ENCODE measurements around the gene MAB21L3. TPM values are rescaled to one million over a fixed set of nuclear protein-coding genes. Genes with fewer than 3 reads are reported as not detected.

Gene MAB21L3
- total and polyA plus RNA-seq, 7 donors: under 0.01 to 2.3 (median 1.1) TPM; not detected in 2

DNA sequence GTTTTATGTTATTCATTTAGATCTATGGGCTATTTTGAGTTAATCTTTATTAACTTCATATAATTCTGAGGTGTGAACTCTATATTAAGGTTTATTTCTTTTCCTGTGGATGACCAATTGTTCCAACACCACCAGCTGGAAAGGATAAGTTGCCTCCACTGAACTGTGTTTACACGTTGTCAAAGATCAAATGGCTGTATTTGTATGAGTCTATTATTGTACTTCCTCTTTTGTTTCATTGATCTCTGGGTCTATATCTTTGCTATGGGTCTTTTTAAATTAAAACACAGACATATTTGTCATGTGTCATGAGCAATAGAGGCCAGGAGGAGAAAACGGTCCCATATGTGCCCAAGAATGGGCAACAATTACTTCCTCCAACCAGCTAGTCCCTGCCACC is 5.2 kb upstream of the MAB21L3 start:
- Histone ChIP-seq H3K4me1 (no peaks in the 10 kb centered on the region), H3K4me3 (no peak overlapping the region), H3K27ac (no peak overlapping the region), H3K9me3 (no peaks in the 10 kb centered on the region), H3K27me3 (no peaks in the 10 kb centered on the region), H3K36me3 (no peaks in the 10 kb centered on the region)
- intact Hi-C loops (cut with DNase I): no loop called here
- TF ChIP-seq POLR2AphosphoS5 (IDR thresholded peaks at IDR 0.05) (no peak), POLR2A (IDR thresholded peaks at IDR 0.05) (no peak), EP300 (IDR thresholded peaks at IDR 0.05) (no peak)
- TF ChIP-seq, protein P1, sequence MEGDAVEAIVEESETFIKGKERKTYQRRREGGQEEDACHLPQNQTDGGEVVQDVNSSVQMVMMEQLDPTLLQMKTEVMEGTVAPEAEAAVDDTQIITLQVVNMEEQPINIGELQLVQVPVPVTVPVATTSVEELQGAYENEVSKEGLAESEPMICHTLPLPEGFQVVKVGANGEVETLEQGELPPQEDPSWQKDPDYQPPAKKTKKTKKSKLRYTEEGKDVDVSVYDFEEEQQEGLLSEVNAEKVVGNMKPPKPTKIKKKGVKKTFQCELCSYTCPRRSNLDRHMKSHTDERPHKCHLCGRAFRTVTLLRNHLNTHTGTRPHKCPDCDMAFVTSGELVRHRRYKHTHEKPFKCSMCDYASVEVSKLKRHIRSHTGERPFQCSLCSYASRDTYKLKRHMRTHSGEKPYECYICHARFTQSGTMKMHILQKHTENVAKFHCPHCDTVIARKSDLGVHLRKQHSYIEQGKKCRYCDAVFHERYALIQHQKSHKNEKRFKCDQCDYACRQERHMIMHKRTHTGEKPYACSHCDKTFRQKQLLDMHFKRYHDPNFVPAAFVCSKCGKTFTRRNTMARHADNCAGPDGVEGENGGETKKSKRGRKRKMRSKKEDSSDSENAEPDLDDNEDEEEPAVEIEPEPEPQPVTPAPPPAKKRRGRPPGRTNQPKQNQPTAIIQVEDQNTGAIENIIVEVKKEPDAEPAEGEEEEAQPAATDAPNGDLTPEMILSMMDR (IDR thresholded peaks at IDR 0.05): no peak
- 9 to 29% methylated on average over 2 of the region's 2 CpGs for WGBS, 2 donors
- no peak for DNase-seq

DNA sequence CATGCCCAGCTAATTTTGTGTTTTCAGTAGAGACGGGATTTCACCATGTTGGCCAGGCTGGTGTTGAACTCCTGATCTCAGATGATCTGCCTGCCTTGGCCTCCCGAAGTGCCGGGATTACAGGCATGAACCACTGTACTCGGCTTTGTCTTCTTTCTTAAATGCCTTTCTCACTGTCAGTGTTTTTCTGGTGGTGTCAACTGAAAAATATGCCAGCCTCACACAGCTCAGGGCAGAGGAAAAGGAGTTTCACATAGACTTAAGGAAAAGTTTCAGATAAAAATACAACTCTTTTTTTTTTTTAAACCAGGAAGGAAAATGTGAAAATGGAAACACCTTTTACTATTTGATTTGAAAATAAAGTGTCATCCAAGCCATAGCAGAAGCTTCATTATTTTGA is 4.6 kb upstream of the MAB21L3 start:
- Histone ChIP-seq H3K36me3 (no peaks in the 10 kb centered on the region), H3K27ac (no peak overlapping the region), H3K4me1 (no peaks in the 10 kb centered on the region), H3K9me3 (no peaks in the 10 kb centered on the region), H3K27me3 (no peaks in the 10 kb centered on the region), H3K4me3 (no peak overlapping the region)
- 95 to 97% methylated on average over 4 of the region's 4 CpGs for WGBS, 2 donors
- TF ChIP-seq, protein P1 (IDR thresholded peaks at IDR 0.05): no peak
- TF ChIP-seq POLR2AphosphoS5 (IDR thresholded peaks at IDR 0.05) (no peak), POLR2A (IDR thresholded peaks at IDR 0.05) (no peak), EP300 (IDR thresholded peaks at IDR 0.05) (no peak)
- DNase-seq: no peak
- intact Hi-C loops (cut with DNase I): no loop called here

DNA sequence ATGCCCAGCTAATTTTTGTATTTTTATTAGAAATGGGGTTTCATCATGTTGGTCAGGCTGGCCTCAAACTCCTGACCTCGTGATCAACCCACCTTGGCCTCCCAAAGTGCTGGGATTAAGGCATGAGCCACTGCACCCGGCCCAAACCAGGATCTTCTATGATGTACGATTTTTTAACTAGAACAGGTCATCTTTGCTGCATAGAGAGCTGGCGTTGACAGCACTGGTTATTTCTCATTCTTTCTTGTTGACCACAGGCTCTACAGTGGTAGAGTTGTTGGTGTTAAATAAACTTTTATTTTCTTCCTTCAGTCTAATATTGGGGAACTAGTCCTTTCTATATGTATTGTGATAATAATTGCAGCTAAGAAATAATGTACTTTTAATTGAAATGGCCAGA is 3.8 kb upstream of the MAB21L3 start:
- no peaks in the 10 kb centered on the region for H3K4me1 ChIP-seq
- no peak overlapping the region for H3K27ac ChIP-seq
- WGBS, 2 donors: 90 to 92% methylated on average over 4 of the region's 4 CpGs
- H3K27me3 ChIP-seq: no peaks in the 10 kb centered on the region
- H3K9me3 ChIP-seq: no peaks in the 10 kb centered on the region
- DNase-seq: no peak
- TF ChIP-seq, protein P1 (IDR thresholded peaks at IDR 0.05): no peak
- TF ChIP-seq POLR2A (IDR thresholded peaks at IDR 0.05): no peak
- no peak for TF ChIP-seq POLR2AphosphoS5 (IDR thresholded peaks at IDR 0.05)
- intact Hi-C loops (cut with DNase I): no loop called here
- H3K4me3 ChIP-seq: no peak overlapping the region
- H3K36me3 ChIP-seq: no peaks in the 10 kb centered on the region

DNA sequence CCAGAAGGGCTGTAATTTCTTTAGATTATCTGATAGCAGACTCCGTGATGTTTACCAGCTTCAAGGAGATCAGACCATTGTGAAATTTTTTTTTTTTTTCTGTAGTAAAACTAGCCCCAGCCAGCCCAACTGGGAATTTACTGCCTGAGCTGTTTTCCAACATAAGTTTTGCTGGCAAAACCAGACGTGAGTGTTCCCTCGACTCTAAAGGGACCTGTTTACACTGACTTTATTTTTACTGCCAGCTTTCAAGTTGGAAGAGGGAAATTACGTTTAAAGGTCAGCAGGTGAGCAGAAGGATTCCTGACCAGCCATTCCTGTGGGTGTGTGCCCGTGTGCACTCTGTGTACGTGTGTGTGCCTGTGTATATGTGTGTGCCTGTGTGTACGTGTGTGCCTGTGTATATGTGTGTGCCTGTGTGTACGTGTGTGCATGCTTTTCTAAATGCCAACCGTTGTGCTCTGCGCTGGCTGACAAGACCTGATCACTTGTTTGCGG is 374 bp downstream of the MAB21L3 start:
- no peak for TF ChIP-seq POLR2AphosphoS5 (IDR thresholded peaks at IDR 0.05)
- TF ChIP-seq, protein P1 (IDR thresholded peaks at IDR 0.05): no peak
- no peak for TF ChIP-seq POLR2A (IDR thresholded peaks at IDR 0.05)
- TF ChIP-seq EP300 (IDR thresholded peaks at IDR 0.05): no peak
- H3K36me3 ChIP-seq: no peaks in the 10 kb centered on the region
- WGBS, 2 donors: 9 to 46% methylated on average over 11 of the region's 11 CpGs
- no peak for DNase-seq
- no peaks in the 10 kb centered on the region for H3K9me3 ChIP-seq
- H3K4me1 ChIP-seq: no peaks in the 10 kb centered on the region
- no peak overlapping the region for H3K27ac ChIP-seq
- intact Hi-C loops (cut with DNase I): no loop called here
- H3K4me3 ChIP-seq: no peak overlapping the region
- H3K27me3 ChIP-seq: no peaks in the 10 kb centered on the region
